Esophagus (tissue), 2 donors: ENCODE measurements around the gene HPCAL4. TPM values are rescaled to one million over a fixed set of nuclear protein-coding genes. Genes with fewer than 3 reads are reported as not detected.
A peak's percentile ranks its signal among the peaks of the same experiment; 100 is the strongest.

ENCODE experiments used
- H3K27ac ChIP-seq, 2 donors: one replicate each; pipeline ENCODE4 v1.5.1; 2013; ENCODE audit warnings: low read depth in 2 of 2, mild to moderate bottlenecking in 2 of 2, inconsistent platforms in 1 of 2, low read length in 1 of 2, moderate library complexity in 1 of 2
- H3K27me3 ChIP-seq, 2 donors: one replicate each; pipeline ENCODE4 v1.6.1; 2013; ENCODE audit warnings: low read length in 2 of 2, control low read depth in 1 of 2, mild to moderate bottlenecking in 1 of 2; ENCODE audit not compliant: insufficient read depth in 2 of 2, control insufficient read depth in 1 of 2
- H3K36me3 ChIP-seq, 2 donors: one replicate each; pipeline ENCODE4 v1.6.1; 2013; ENCODE audit warnings: low read length in 1 of 2; ENCODE audit not compliant: control insufficient read depth in 2 of 2, insufficient read depth in 2 of 2
- H3K4me1 ChIP-seq, 2 donors: one replicate each; pipeline ENCODE4 v1.6.1; 2013; ENCODE audit warnings: low read length in 1 of 2; ENCODE audit not compliant: control insufficient read depth in 2 of 2, insufficient read depth in 2 of 2
- H3K4me3 ChIP-seq, 2 donors: one replicate each; pipeline ENCODE4 v1.5.1; 2013; ENCODE audit warnings: low read length in 2 of 2, mild to moderate bottlenecking in 2 of 2, low read depth in 1 of 2, moderate library complexity in 1 of 2
- H3K9me3 ChIP-seq, 2 donors: one replicate each; pipeline ENCODE4 v1.6.1; 2013; ENCODE audit warnings: mild to moderate bottlenecking in 2 of 2, low read depth in 1 of 2, low read length in 1 of 2, moderate library complexity in 1 of 2; ENCODE audit not compliant: control insufficient read depth in 2 of 2, insufficient read depth in 1 of 2
- WGBS, 2 donors: extraction: QIAGEN DNeasy Blood & Tissue Kit; methylation state at CpG; one replicate each; pipeline ENCODE4 v1.1.7; 2013; 5-methylcytosine and 5-hydroxymethylcytosine counted together
- polyA plus RNA-seq, 2 donors: library from polyadenylated mRNA; stranded (reverse); fragments of 200-250 nt; gene quantifications; one replicate each; pipeline ENCODE4 v1.2.3, GENCODE V29; 2013
- donor health status: healthy with polysubstance abuse.
- donor health status: Bipolar disorder and iron deficiency.

Gene HPCAL4
- polyA plus RNA-seq, 2 donors = 0.02 to 0.04 TPM

DNA sequence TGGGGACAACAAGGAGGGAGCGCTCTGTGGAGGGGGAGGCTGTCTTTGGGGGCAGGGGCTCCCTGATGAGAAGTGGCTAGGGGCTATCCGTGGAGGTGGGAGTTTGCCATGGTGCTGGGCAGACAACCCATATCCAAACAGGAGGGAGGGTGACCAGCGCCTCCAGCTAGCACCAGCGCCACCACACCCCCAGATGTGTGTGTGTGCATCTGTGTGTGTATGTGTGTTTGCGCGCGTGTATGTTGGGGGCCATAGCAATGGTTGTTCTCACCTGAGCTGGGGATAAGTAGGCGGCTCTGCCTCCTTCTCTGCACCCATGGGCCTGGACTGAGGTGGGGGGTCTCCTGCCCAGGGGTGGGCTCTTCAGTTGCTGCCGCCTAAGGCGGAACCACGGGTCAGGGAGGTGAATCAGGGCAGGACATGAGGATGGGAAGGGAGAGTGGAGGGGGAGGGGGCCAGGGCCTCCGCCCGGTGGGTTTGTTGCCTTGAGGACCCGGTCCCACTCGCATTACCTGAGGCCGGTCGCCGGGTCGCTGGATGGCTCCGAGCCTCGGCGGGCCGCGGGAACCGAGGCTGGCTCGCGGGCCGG is 345 bp downstream of the HPCAL4 start:
- no peak overlapping the region for H3K27ac ChIP-seq
- H3K9me3 ChIP-seq = no peaks in the 10 kb centered on the region
- H3K27me3 ChIP-seq = peaks cover 0 to 9% of the 10 kb centered on the region in 2 donors
- peak overlapping the region in 1 of 2 donors; percentile 31 for H3K4me3 ChIP-seq
- peaks cover 2 to 13% of the 10 kb centered on the region in 2 donors for H3K4me1 ChIP-seq
- 13 to 14% methylated on average over 28 of the region's 28 CpGs for WGBS, 2 donors
- H3K36me3 ChIP-seq = no peaks in the 10 kb centered on the region

DNA sequence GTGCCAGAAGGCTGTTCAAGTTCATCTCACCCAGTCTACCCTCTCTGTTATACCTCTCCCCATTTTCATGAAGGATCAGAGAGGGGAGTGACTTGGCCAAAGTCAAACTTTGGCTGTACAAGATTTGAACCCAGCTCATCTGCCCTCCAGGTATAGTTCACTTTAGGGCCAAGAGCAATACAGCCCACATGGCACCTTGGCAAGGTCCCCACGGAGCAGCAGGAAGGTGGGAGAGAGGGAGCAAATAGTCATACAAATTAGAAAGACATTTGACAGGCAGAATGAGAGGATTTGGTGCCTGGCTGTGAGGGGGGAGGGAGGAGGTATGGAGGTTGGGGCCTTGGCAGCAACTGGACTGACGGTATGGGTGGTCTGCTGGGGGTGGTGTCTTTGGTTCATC is 1.0 kb downstream of the HPCAL4 start:
- Histone ChIP-seq H3K4me1 (peaks cover 2 to 13% of the 10 kb centered on the region in 2 donors), H3K4me3 (no peak overlapping the region), H3K27me3 (peaks cover 0 to 9% of the 10 kb centered on the region in 2 donors), H3K27ac (no peak overlapping the region), H3K9me3 (no peaks in the 10 kb centered on the region), H3K36me3 (no peaks in the 10 kb centered on the region)
- WGBS, 2 donors = 33 to 34% methylated on average over 2 of the region's 2 CpGs

DNA sequence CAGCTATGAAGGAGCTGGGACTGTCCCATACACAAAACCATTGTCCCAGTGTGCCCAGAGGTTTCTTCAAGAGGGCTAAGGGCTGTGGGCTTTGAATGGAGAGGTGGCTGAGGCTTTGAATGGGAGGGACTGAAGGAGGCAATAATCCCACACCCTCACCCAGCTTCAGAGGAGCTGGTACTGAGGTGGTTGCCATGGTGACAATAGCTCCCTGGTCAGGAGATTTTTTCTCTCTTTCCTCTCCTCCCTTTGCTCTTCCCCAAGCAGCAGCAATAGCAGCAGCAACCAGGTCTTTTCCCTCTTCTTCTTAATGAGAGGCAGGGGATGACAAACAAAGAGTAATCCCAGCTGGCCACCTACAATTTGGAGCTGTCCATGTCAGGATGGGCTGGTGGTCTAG is 1.6 kb downstream of the HPCAL4 start:
- Histone ChIP-seq H3K4me1 (peaks cover 2 to 13% of the 10 kb centered on the region in 2 donors), H3K9me3 (no peaks in the 10 kb centered on the region), H3K4me3 (no peak overlapping the region), H3K27me3 (peaks cover 4 to 9% of the 10 kb centered on the region in 2 donors), H3K36me3 (no peaks in the 10 kb centered on the region), H3K27ac (no peak overlapping the region)

DNA sequence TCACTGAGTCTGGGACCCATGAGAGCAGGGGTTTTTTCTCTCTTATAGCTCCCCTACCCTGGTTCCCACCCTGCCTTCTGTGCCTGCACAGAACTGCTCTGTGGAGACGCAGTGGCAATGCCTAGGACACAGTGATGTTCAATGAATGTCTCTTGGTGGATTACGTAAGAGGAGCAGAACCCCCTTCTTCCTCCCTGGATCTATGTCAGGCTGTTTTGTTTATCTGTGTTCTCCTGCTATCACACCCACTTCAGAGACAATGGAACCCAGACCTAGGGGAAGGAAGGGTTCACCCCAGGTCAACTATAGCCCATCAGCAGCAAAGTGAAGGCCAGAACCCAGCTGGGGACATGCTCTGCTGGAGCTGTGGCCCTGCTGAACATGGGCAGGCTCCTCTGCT is 2.0 kb downstream of the HPCAL4 start:
- no peak overlapping the region for H3K4me3 ChIP-seq
- H3K36me3 ChIP-seq = no peaks in the 10 kb centered on the region
- no peak overlapping the region for H3K27ac ChIP-seq
- peaks cover 2 to 13% of the 10 kb centered on the region in 2 donors for H3K4me1 ChIP-seq
- peaks cover 4 to 9% of the 10 kb centered on the region in 2 donors for H3K27me3 ChIP-seq
- WGBS, 2 donors = 60 to 83% methylated on average over 2 of the region's 2 CpGs
- no peaks in the 10 kb centered on the region for H3K9me3 ChIP-seq

DNA sequence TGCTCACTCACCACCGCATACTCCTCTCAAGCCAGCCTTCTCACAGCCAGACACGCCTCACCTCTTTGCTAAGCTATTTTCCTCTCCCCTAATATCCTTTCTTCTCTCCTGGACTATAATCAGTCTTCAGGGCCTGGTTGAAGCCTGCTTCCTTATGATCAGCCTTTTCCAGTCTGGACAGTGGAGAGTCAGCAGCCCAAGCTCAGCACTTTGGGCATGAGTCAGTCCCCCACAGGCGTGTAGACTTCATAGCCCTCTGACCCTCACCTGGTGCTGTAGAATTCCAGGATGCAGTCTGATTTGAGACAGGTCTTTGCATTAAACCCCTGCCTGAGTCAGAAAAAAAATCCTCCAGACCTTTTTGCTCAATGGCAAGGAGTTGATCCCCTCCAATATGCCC is 2.5 kb downstream of the HPCAL4 start:
- H3K27me3 ChIP-seq = peaks cover 4 to 9% of the 10 kb centered on the region in 2 donors
- H3K4me3 ChIP-seq = no peak overlapping the region
- no peaks in the 10 kb centered on the region for H3K9me3 ChIP-seq
- H3K4me1 ChIP-seq = peaks cover 2 to 15% of the 10 kb centered on the region in 2 donors
- H3K36me3 ChIP-seq = no peaks in the 10 kb centered on the region
- WGBS, 2 donors = 67 to 73% methylated on average over 3 of the region's 3 CpGs
- H3K27ac ChIP-seq = no peak overlapping the region

DNA sequence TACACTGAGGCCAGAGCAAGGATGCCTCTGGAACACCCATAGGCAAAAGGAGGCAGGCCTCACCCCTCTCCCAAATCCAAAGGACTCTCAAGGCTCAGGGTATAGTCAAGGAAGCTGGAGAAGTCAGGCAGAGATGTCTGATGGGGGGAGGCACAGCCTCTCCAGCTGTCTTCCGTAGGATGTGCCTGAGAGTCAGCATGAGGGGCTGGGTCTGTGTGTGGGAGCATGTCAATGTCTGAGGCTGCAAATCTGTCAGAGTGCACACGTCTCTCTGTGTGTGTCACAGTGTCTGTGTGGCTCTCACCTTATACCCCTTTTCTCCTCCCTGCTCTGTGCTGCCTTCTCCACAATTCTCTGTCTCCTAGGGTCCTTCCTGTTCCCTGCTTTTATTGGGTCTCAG is 4.0 kb downstream of the HPCAL4 start:
- Histone ChIP-seq H3K9me3 (no peaks in the 10 kb centered on the region), H3K27me3 (peaks cover 4 to 9% of the 10 kb centered on the region in 2 donors), H3K27ac (no peak overlapping the region), H3K36me3 (no peaks in the 10 kb centered on the region), H3K4me3 (no peak overlapping the region), H3K4me1 (peaks cover 2 to 15% of the 10 kb centered on the region in 2 donors)
- WGBS, 2 donors = 54 to 58% methylated on average over 2 of the region's 2 CpGs

DNA sequence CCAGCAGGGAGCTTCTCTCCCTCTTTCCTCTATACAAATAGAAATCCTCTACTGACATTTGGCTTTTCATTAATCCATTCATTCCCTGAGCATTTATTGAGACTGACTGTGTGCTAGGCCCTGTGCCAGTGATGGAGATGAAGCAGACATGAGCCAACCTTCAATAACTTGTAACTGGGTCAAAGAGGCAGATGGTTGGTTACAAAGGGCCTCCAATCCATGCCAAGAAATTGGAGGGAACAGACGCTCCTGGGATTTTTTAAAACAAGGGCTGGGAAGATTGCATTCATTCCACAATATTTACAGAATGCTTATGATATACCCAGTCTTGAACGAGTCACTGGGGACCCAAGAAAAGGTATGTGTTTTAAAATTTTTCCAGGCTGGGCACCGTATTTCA is 6.2 kb downstream of the HPCAL4 start:
- H3K27me3 ChIP-seq = peaks cover 4 to 7% of the 10 kb centered on the region in 2 donors
- 81 to 84% methylated on average over 3 of the region's 3 CpGs for WGBS, 2 donors

DNA sequence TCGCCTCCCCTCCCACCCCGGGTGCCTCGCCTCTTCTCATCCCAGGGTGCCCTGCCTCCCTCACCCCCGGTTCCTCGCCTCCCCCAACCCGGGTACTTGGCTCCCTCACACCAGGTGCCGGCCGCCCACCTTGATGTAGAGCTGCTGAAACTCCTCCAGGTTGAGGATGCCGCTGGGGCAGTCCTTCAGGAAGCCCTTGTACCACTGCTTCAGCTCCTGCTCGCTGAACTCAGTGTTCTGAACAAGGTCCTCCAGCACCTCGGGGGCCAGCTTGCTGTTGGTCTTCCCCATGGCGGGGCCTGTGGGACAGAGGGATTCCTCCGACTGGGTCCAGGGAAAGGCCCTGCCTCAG is 6.9 kb downstream of the HPCAL4 start:
- peaks cover 0 to 2% of the 10 kb centered on the region in 2 donors for H3K4me1 ChIP-seq
- no peak overlapping the region for H3K27ac ChIP-seq
- H3K4me3 ChIP-seq = no peak overlapping the region
- 57 to 70% methylated on average over 12 to 13 of the region's 13 CpGs for WGBS, 2 donors
- H3K27me3 ChIP-seq = peaks cover 3 to 4% of the 10 kb centered on the region in 2 donors
- peaks cover 0 to 2% of the 10 kb centered on the region in 2 donors for H3K9me3 ChIP-seq
- no peaks in the 10 kb centered on the region for H3K36me3 ChIP-seq

More for the DNA sequence above, 6.2 kb downstream of the HPCAL4 start:
- Histone ChIP-seq H3K4me1 (peaks cover 0 to 2% of the 10 kb centered on the region in 2 donors), H3K36me3 (no peaks in the 10 kb centered on the region), H3K4me3 (no peak overlapping the region), H3K27ac (no peak overlapping the region), H3K9me3 (no peaks in the 10 kb centered on the region)

DNA sequence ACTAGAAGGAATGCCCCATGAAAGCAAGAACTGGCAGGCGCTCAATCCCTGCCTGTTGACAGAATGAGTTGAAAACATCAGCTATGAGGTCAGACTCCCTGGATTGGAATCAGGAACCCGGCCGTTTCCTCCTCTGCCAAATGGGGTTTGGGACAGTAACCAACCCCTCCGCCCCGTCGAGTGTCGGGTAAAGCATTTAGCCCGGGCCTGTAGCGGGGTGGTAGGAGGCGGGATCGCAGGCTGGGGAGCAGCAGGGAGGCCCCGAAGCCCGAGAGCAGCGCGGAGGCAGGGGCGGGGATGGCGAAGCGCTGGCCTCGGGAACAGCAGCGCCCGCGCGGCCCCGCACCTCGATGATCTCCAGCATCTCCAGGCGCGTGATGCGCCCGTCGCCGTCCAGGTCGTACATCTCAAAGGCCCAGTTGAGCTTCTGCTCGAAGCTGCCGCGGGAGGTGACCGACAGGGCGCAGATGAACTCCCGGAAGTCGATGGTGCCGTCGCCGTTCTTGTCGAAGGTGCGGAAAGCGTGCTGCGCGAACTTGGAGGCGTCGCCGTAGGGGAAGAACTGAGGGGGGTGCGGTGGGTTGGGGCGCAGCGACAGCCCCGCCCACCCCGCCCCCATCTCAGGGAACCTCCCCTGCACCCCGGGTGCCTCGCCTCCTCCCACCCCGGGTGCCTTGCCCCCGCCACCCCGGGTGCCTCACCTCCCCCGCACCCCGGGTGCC is 7.5 kb downstream of the HPCAL4 start:
- whole genome bisulfite sequencing, 2 donors = 18 to 19% methylated on average over 52 to 62 of the region's 62 CpGs
- no peak overlapping the region for H3K4me3 ChIP-seq
- peaks cover 0 to 2% of the 10 kb centered on the region in 2 donors for H3K4me1 ChIP-seq
- H3K27ac ChIP-seq = no peak overlapping the region
- H3K9me3 ChIP-seq = peaks cover 0 to 2% of the 10 kb centered on the region in 2 donors
- H3K27me3 ChIP-seq = peaks cover 3 to 4% of the 10 kb centered on the region in 2 donors
- H3K36me3 ChIP-seq = no peaks in the 10 kb centered on the region

DNA sequence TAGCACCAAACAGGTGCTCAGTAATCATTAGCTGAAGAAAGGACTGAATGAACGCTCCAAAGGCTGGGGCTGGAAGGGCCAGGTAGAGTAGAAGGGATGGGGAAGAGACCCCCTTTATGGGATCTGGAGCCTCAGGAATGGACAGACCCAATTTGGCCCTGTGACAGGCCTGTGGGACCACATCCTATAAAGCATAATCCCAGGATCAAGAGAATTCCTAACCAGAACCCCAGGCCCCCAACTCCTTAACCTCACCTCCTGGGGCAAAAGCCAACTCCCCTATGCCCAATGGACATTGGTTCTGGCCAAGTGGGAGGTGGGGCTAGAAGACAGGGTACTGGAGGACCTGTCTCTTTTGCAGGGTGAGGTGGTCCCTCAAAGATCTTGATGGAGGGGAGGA is 9.2 kb downstream of the HPCAL4 start:
- no peak overlapping the region for H3K27ac ChIP-seq
- no peaks in the 10 kb centered on the region for H3K36me3 ChIP-seq
- WGBS, 2 donors = 80 to 87% methylated on average over 1 of the region's 1 CpG
- no peak overlapping the region for H3K4me3 ChIP-seq
- peaks cover 3 to 4% of the 10 kb centered on the region in 2 donors for H3K27me3 ChIP-seq
- peaks cover 0 to 2% of the 10 kb centered on the region in 2 donors for H3K9me3 ChIP-seq
- H3K4me1 ChIP-seq = peaks cover 0 to 2% of the 10 kb centered on the region in 2 donors
